GM12891 (cell line): Measurements from ENCODE around the gene UFD1.

Experiments
- POLR2A ChIP-seq: IDR thresholded peaks from 2 replicates; pipeline ENCODE4 v1.6.1; 2011; ENCODE audit warnings: low read depth, low read length, control low read depth
- POLR2AphosphoS5 ChIP-seq: IDR thresholded peaks from 2 replicates; pipeline ENCODE4 v1.6.1; 2011; ENCODE audit warnings: low read depth, low read length, control low read depth
- POU2F2 ChIP-seq: IDR thresholded peaks from 2 replicates; pipeline ENCODE4 v1.6.1; 2011; ENCODE audit warnings: low read depth, mild to moderate bottlenecking, control low read depth, low read length, moderate library complexity
- SPI1 ChIP-seq: IDR thresholded peaks from 2 replicates; pipeline ENCODE4 v1.6.1; 2011; ENCODE audit warnings: low read depth, low read length, control low read depth
- TAF1 ChIP-seq: IDR thresholded peaks from 2 replicates; pipeline ENCODE4 v1.6.1; 2011; ENCODE audit warnings: low read depth, low read length, control low read depth

GRCh38 chr22:19412923-19413322, 66.1 kb downstream of the UFD1 start:
- no peak for TF ChIP-seq POLR2A
- TF ChIP-seq TAF1: no peak
- no peak for TF ChIP-seq POLR2AphosphoS5
- TF ChIP-seq SPI1: no peak
- no peak for TF ChIP-seq POU2F2
